Skeletal muscle satellite cell (primary cell): ENCODE results near the gene TRABD.

ENCODE experiments used
- H3K27me3 ChIP-seq: 2 replicates; pipeline ENCODE4 v1.7.0; 2013; ENCODE audit warnings: low read length; ENCODE audit not compliant: control insufficient read depth, insufficient read depth
- H3K36me3 ChIP-seq: 2 replicates; pipeline ENCODE4 v1.7.0; 2013; ENCODE audit warnings: mild to moderate bottlenecking, control low read depth, low read length; ENCODE audit not compliant: insufficient read depth
- H3K4me1 ChIP-seq: 2 replicates; pipeline ENCODE4 v1.7.0; 2013; ENCODE audit warnings: low read length; ENCODE audit not compliant: control insufficient read depth, insufficient read depth
- H3K4me2 ChIP-seq: 2 replicates; pipeline ENCODE4 v1.7.0; 2013; ENCODE audit warnings: mild to moderate bottlenecking, low read length
- H3K4me3 ChIP-seq: 2 replicates; pipeline ENCODE4 v1.7.0; 2013; ENCODE audit warnings: low read length
- H3K9ac ChIP-seq: 2 replicates; pipeline ENCODE4 v1.7.0; 2013; ENCODE audit warnings: mild to moderate bottlenecking, low read depth, low read length, moderate library complexity
- H3K9me3 ChIP-seq: replicated peaks from 2 replicates; pipeline ENCODE4 v1.7.0; 2013; ENCODE audit warnings: mild to moderate bottlenecking, control low read depth, low read length

The TRABD gene

GRCh38 chr22:50219800-50220602 lies 34.3 kb downstream of the TRABD start:
- Histone ChIP-seq H3K9ac (no peak overlapping the region), H3K4me1 (peaks cover 3% of the 10 kb centered on the region), H3K4me3 (no peak overlapping the region)

GRCh38 chr22:50220603-50221409 lies 35.1 kb downstream of the TRABD start:
- no peaks in the 10 kb centered on the region for H3K9me3 ChIP-seq
- peaks cover 3% of the 10 kb centered on the region for H3K4me1 ChIP-seq
- no peaks in the 10 kb centered on the region for H3K27me3 ChIP-seq
- peaks cover 86% of the 10 kb centered on the region for H3K36me3 ChIP-seq
- no peak overlapping the region for H3K9ac ChIP-seq
- H3K4me2 ChIP-seq = no peak overlapping the region
- H3K4me3 ChIP-seq = no peak overlapping the region

More at GRCh38 chr22:50219800-50220602, 34.3 kb downstream of the TRABD start:
- H3K27me3 ChIP-seq = no peaks in the 10 kb centered on the region
- H3K36me3 ChIP-seq = peaks cover 84% of the 10 kb centered on the region
- H3K9me3 ChIP-seq = no peaks in the 10 kb centered on the region
- H3K4me2 ChIP-seq = no peak overlapping the region

GRCh38 chr22:50221410-50222300 lies 35.9 kb downstream of the TRABD start:
- H3K9ac ChIP-seq = no peak overlapping the region
- H3K4me3 ChIP-seq = no peak overlapping the region
- H3K36me3 ChIP-seq = peaks cover 81% of the 10 kb centered on the region
- H3K9me3 ChIP-seq = no peaks in the 10 kb centered on the region
- peaks cover 3% of the 10 kb centered on the region for H3K4me1 ChIP-seq
- no peak overlapping the region for H3K4me2 ChIP-seq
- no peaks in the 10 kb centered on the region for H3K27me3 ChIP-seq

GRCh38 chr22:50222508-50222907 lies 36.8 kb downstream of the TRABD start:
- H3K36me3 ChIP-seq = peaks cover 77% of the 10 kb centered on the region
- no peak overlapping the region for H3K4me2 ChIP-seq
- no peaks in the 10 kb centered on the region for H3K9me3 ChIP-seq
- peaks cover 3% of the 10 kb centered on the region for H3K4me1 ChIP-seq
- H3K4me3 ChIP-seq = no peak overlapping the region
- H3K27me3 ChIP-seq = no peaks in the 10 kb centered on the region
- H3K9ac ChIP-seq = no peak overlapping the region

GRCh38 chr22:50224071-50224470 lies 38.4 kb downstream of the TRABD start:
- Histone ChIP-seq H3K9me3 (no peaks in the 10 kb centered on the region), H3K4me3 (no peak overlapping the region), H3K4me2 (no peak overlapping the region), H3K27me3 (no peaks in the 10 kb centered on the region), H3K9ac (no peak overlapping the region), H3K4me1 (peaks cover 3% of the 10 kb centered on the region), H3K36me3 (peaks cover 65% of the 10 kb centered on the region)

GRCh38 chr22:50225200-50225969 lies 39.7 kb downstream of the TRABD start:
- no peaks in the 10 kb centered on the region for H3K9me3 ChIP-seq
- H3K36me3 ChIP-seq = peaks cover 59% of the 10 kb centered on the region
- H3K4me2 ChIP-seq = no peak overlapping the region

GRCh38 chr22:50226063-50226874 lies 40.6 kb downstream of the TRABD start:
- Histone ChIP-seq H3K4me2 (no peak overlapping the region), H3K36me3 (peaks cover 50% of the 10 kb centered on the region), H3K9me3 (no peaks in the 10 kb centered on the region), H3K9ac (no peak overlapping the region), H3K4me3 (no peak overlapping the region), H3K27me3 (no peaks in the 10 kb centered on the region), H3K4me1 (no peaks in the 10 kb centered on the region)

More at GRCh38 chr22:50225200-50225969, 39.7 kb downstream of the TRABD start:
- no peak overlapping the region for H3K4me3 ChIP-seq
- H3K4me1 ChIP-seq = no peaks in the 10 kb centered on the region
- no peak overlapping the region for H3K9ac ChIP-seq
- H3K27me3 ChIP-seq = no peaks in the 10 kb centered on the region

GRCh38 chr22:50226875-50227165 lies 41.1 kb downstream of the TRABD start:
- H3K36me3 ChIP-seq = peaks cover 46% of the 10 kb centered on the region
- H3K4me1 ChIP-seq = no peaks in the 10 kb centered on the region
- no peak overlapping the region for H3K4me3 ChIP-seq
- no peak overlapping the region for H3K9ac ChIP-seq
- H3K27me3 ChIP-seq = no peaks in the 10 kb centered on the region
- H3K9me3 ChIP-seq = no peaks in the 10 kb centered on the region
- no peak overlapping the region for H3K4me2 ChIP-seq

- no peaks in the 10 kb centered on the region for H3K4me1 ChIP-seq
- H3K9ac ChIP-seq = no peak overlapping the region
- no peak overlapping the region for H3K4me2 ChIP-seq
- H3K4me3 ChIP-seq = no peak overlapping the region
- H3K27me3 ChIP-seq = no peaks in the 10 kb centered on the region
- peaks cover 42% of the 10 kb centered on the region for H3K36me3 ChIP-seq
- no peaks in the 10 kb centered on the region for H3K9me3 ChIP-seq
Observed at GRCh38 chr22:50227579-50228215, 42.0 kb downstream of the TRABD start.

- no peak overlapping the region for H3K4me3 ChIP-seq
- H3K27me3 ChIP-seq = no peaks in the 10 kb centered on the region
- no peak overlapping the region for H3K4me2 ChIP-seq
- H3K4me1 ChIP-seq = no peaks in the 10 kb centered on the region
- H3K36me3 ChIP-seq = peaks cover 37% of the 10 kb centered on the region
- H3K9ac ChIP-seq = no peak overlapping the region
- no peaks in the 10 kb centered on the region for H3K9me3 ChIP-seq
Observed at GRCh38 chr22:50228366-50228765, 42.7 kb downstream of the TRABD start.
